Measurements from ENCODE around the gene PSMD1.

GRCh38 chr2:231017231-231017598 lies 39.5 kb upstream of the PSMD1 start:
- TF ChIP-seq TCF12 (IDR thresholded peaks at IDR 0.05; ENCODE audit: low read depth) (no peak), MAX (IDR thresholded peaks at IDR 0.05) (no peak), ZBTB7A (IDR thresholded peaks at IDR 0.05; ENCODE audit: low read depth) (no peak), YY1 (IDR thresholded peaks at IDR 0.05; ENCODE audit: low read depth) (no peak), TAF1 (IDR thresholded peaks at IDR 0.05; ENCODE audit: low read depth) (no peak), REST (IDR thresholded peaks at IDR 0.05; ENCODE audit: low read depth) (no peak), CEBPB (IDR thresholded peaks at IDR 0.05) (no peak), EGR1 (IDR thresholded peaks at IDR 0.05) (no peak), EP300 (IDR thresholded peaks at IDR 0.05; ENCODE audit: borderline replicate concordance) (no peak), NFIC (IDR thresholded peaks at IDR 0.05) (peak; percentile 61), CREB1 (IDR thresholded peaks at IDR 0.05; ENCODE audit: low read depth) (no peak), USF1 (IDR thresholded peaks at IDR 0.05) (no peak)
